SK-N-MC (cell line): Measurements from ENCODE around the gene MPRIP.

Source experiments
- EZH2 ChIP-seq: fragments of 200-600 bp; sonication (generic); IDR thresholded peaks from one replicate; pipeline ENCODE4 v1.6.1; 2017; ENCODE audit warnings: antibody characterized with exemption
- POLR2AphosphoS5 ChIP-seq: IDR thresholded peaks from 2 replicates; pipeline ENCODE4 v1.6.1; 2012; ENCODE audit warnings: mild to moderate bottlenecking, low read depth, low read length, borderline replicate concordance

DNA sequence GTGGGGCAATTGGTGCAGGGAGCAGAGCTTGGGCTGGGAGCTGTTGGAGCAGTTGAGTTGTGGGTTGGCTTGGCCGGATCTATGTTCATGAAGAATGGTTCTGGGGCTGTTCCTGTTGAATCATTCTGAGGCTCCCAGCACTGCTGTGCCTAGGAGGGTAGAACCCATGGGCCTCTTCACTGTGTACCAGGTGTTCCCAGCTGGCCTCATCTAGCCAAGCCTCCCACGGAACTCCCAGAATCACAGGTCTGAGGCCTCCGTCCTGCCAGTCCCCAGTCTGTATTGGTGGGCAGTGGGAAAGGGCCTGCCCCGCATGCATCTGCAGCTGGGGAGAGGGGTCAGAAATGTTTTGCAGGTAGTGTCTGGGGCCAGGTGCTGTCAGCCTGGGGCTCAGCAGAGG, 74.1 kb downstream of the MPRIP start:
- TF ChIP-seq POLR2AphosphoS5 = no peak
- no peak for TF ChIP-seq EZH2
